ENCODE measurements around the gene P2RX5.
A peak's percentile ranks its signal among the peaks of the same experiment; 100 is the strongest.
"Not testable (repeated sequence)": the region's sequence is repeated elsewhere in the genome, so short reads cannot be mapped to it uniquely, and the experiment has no call there.

The P2RX5 gene

DNA sequence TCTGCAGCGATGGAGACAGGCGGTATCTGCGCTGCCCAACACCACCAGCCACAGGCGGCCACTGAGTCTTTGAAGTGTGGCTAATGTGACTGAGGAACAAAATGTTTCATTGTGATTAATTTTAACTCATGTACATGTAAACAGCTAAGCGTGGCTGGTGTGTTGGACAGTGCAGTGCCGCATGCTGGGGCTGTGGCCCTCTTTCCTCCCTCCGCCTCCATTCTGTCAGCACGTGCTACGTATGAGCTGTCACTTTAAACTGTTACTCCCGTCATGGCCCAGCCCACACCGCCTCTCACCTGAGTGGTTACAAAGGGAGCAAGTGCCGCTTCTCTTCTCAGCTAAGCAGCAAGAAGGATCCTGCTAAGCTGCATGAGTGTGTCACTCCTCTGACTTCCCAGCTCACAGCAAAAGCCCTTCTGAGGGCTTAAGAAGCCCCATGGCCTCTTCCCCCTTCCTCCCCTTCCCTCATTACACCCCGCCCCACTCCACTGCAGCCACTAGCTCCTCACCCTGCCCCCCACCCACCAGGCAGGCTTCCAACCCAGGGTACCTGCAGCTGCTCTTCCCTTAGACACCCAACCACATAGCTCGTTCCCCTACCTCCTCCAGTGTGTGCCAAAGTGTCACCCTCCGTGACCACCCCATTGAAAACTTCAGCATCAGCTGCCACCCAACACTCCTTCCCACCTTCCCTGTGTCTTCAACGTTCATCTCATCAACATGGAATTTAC, 42.8 kb upstream of the P2RX5 start:
- no CpG with 5 or more reads among the region's 16 CpGs for WGBS (ENCODE audit: extremely low coverage, insufficient coverage, low lambda C conversion rate)
- no peak overlapping the region for H3K27ac ChIP-seq (ENCODE audit: low read depth, low read length)

GRCh38 chr17:3735515-3735914, 39.6 kb upstream of the P2RX5 start:
- no peak overlapping the region for H2BK120ac ChIP-seq (ENCODE audit: low read depth, low read length)
- H3K9ac ChIP-seq (ENCODE audit: low read length), result no peak overlapping the region
- H3K79me1 ChIP-seq (ENCODE audit: low read length), result no peaks in the 10 kb centered on the region
- WGBS (ENCODE audit: extremely low coverage, insufficient coverage, low lambda C conversion rate), result no CpG with 5 or more reads among the region's 8 CpGs
- H3K79me2 ChIP-seq (ENCODE audit: control insufficient read depth, insufficient read depth, low read length), result no peaks in the 10 kb centered on the region
- no peak overlapping the region for H3K27ac ChIP-seq (ENCODE audit: low read depth, low read length)
- no peak overlapping the region for H3K4me2 ChIP-seq (ENCODE audit: low read length)
- no peaks in the 10 kb centered on the region for H3K36me3 ChIP-seq (ENCODE audit: control insufficient read depth, insufficient read depth, low read length)
- H2BK5ac ChIP-seq (ENCODE audit: low read length), result no peak overlapping the region
- H4K8ac ChIP-seq (ENCODE audit: low read depth, low read length), result no peak overlapping the region
- H3K23ac ChIP-seq (ENCODE audit: low read length), result no peak overlapping the region
- no peak overlapping the region for H3K18ac ChIP-seq (ENCODE audit: low read length)
- no peak overlapping the region for H3K4me3 ChIP-seq (ENCODE audit: low read length)
- H3K4me1 ChIP-seq (ENCODE audit: control insufficient read depth, low read depth, low read length), result peaks cover 4% of the 10 kb centered on the region
- H3K27me3 ChIP-seq (ENCODE audit: insufficient read depth, low read length, poor library complexity), result no peaks in the 10 kb centered on the region
- no peak overlapping the region for H3K56ac ChIP-seq (ENCODE audit: low read length)
- H4K5ac ChIP-seq (ENCODE audit: low read length), result no peak overlapping the region
- no peak overlapping the region for H2BK15ac ChIP-seq (replicated peaks; ENCODE audit: low read depth)
- no peak for DNase-seq
- H2AK5ac ChIP-seq (ENCODE audit: low read length), result no peak overlapping the region
- H3K4ac ChIP-seq (ENCODE audit: low read depth, low read length), result no peak overlapping the region

More for the DNA sequence above, 42.8 kb upstream of the P2RX5 start:
- Histone ChIP-seq H3K18ac (ENCODE audit: low read length) (no peak overlapping the region), H4K8ac (ENCODE audit: low read depth, low read length) (no peak overlapping the region), H3K56ac (ENCODE audit: low read length) (peak overlapping the region; percentile 25), H3K79me2 (ENCODE audit: control insufficient read depth, insufficient read depth, low read length) (no peaks in the 10 kb centered on the region), H3K4me2 (ENCODE audit: low read length) (no peak overlapping the region), H3K9ac (ENCODE audit: low read length) (no peak overlapping the region), H4K5ac (ENCODE audit: low read length) (no peak overlapping the region), H3K23ac (ENCODE audit: low read length) (peak overlapping the region; percentile 89), H3K4ac (ENCODE audit: low read depth, low read length) (no peak overlapping the region), H3K79me1 (ENCODE audit: low read length) (no peaks in the 10 kb centered on the region), H2BK5ac (ENCODE audit: low read length) (no peak overlapping the region), H2BK120ac (ENCODE audit: low read depth, low read length) (no peak overlapping the region), H2BK15ac (replicated peaks; ENCODE audit: low read depth) (no peak overlapping the region), H3K27me3 (ENCODE audit: insufficient read depth, low read length, poor library complexity) (no peaks in the 10 kb centered on the region), H3K36me3 (ENCODE audit: control insufficient read depth, insufficient read depth, low read length) (no peaks in the 10 kb centered on the region), H3K4me1 (ENCODE audit: control insufficient read depth, low read depth, low read length) (peaks cover 2% of the 10 kb centered on the region), H3K4me3 (ENCODE audit: low read length) (no peak overlapping the region), H2AK5ac (ENCODE audit: low read length) (no peak overlapping the region)
- peak; percentile 51 for DNase-seq

DNA sequence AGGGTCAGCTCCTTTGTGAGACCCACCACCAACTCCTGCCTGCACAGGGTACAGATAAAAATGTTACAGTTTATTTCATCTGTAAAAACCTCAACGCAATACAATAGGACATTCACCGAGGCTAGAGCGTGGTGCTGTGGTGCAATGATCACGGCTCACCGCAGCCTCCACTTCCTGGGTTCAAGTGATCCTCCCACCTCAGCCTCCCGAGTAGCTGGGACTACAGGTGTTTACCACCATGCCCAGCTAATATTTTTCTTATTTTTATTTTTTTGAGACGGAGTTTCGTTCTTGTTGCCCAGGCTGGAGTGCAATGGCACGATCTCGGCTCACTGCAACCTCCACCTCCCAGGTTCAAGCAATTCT, 38.9 kb upstream of the P2RX5 start:
- H3K4ac ChIP-seq (ENCODE audit: low read depth, low read length); H3K4me1 ChIP-seq (ENCODE audit: control insufficient read depth, low read depth, low read length); H2BK15ac ChIP-seq (replicated peaks; ENCODE audit: low read depth); H3K36me3 ChIP-seq (ENCODE audit: control insufficient read depth, insufficient read depth, low read length); H3K4me2 ChIP-seq (ENCODE audit: low read length); H3K27ac ChIP-seq (ENCODE audit: low read depth, low read length); H4K5ac ChIP-seq (ENCODE audit: low read length); H4K8ac ChIP-seq (ENCODE audit: low read depth, low read length); H3K23ac ChIP-seq (ENCODE audit: low read length); H2AK5ac ChIP-seq (ENCODE audit: low read length); H3K79me1 ChIP-seq (ENCODE audit: low read length); H3K56ac ChIP-seq (ENCODE audit: low read length); H2BK5ac ChIP-seq (ENCODE audit: low read length); H3K79me2 ChIP-seq (ENCODE audit: control insufficient read depth, insufficient read depth, low read length); H3K18ac ChIP-seq (ENCODE audit: low read length); H3K9ac ChIP-seq (ENCODE audit: low read length); H2BK120ac ChIP-seq (ENCODE audit: low read depth, low read length); DNase-seq; H3K4me3 ChIP-seq (ENCODE audit: low read length); H3K27me3 ChIP-seq (ENCODE audit: insufficient read depth, low read length, poor library complexity): not testable (repeated sequence)
- no CpG with 5 or more reads among the region's 10 CpGs for WGBS (ENCODE audit: extremely low coverage, insufficient coverage, low lambda C conversion rate)

DNA sequence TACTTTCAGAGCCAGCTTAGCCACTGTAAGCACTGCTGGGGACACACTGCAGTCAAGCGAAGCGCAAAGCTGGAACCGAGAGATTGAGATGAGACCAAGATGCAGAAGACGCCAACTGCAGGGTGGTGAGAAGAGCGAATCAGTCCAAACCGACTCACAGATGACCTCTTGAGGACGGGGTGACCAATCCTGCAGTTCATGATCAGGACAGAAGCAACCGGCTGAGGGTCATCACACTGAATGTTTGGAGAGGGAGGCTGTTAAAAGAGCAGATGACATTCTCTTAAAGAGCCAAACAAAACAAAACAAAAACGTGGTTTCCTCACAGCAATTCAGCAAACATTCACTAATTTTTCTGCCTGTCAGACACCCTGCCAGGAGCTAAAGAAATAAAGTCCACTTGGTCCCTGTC, 36.3 kb upstream of the P2RX5 start:
- Histone ChIP-seq H2AK5ac (ENCODE audit: low read length) (no peak overlapping the region), H3K79me1 (ENCODE audit: low read length) (peaks cover 3% of the 10 kb centered on the region), H3K4me1 (ENCODE audit: control insufficient read depth, low read depth, low read length) (peaks cover 3% of the 10 kb centered on the region), H3K4ac (ENCODE audit: low read depth, low read length) (no peak overlapping the region), H3K4me2 (ENCODE audit: low read length) (no peak overlapping the region), H2BK120ac (ENCODE audit: low read depth, low read length) (no peak overlapping the region), H3K23ac (ENCODE audit: low read length) (no peak overlapping the region), H3K36me3 (ENCODE audit: control insufficient read depth, insufficient read depth, low read length) (peaks cover 3% of the 10 kb centered on the region), H3K27me3 (ENCODE audit: insufficient read depth, low read length, poor library complexity) (no peaks in the 10 kb centered on the region), H3K9ac (ENCODE audit: low read length) (no peak overlapping the region), H4K8ac (ENCODE audit: low read depth, low read length) (no peak overlapping the region), H4K5ac (ENCODE audit: low read length) (no peak overlapping the region), H3K18ac (ENCODE audit: low read length) (no peak overlapping the region), H3K27ac (ENCODE audit: low read depth, low read length) (no peak overlapping the region), H3K4me3 (ENCODE audit: low read length) (no peak overlapping the region), H2BK5ac (ENCODE audit: low read length) (no peak overlapping the region), H3K56ac (ENCODE audit: low read length) (no peak overlapping the region), H3K79me2 (ENCODE audit: control insufficient read depth, insufficient read depth, low read length) (no peaks in the 10 kb centered on the region), H2BK15ac (replicated peaks; ENCODE audit: low read depth) (no peak overlapping the region)
- WGBS (ENCODE audit: extremely low coverage, insufficient coverage, low lambda C conversion rate), result no CpG with 5 or more reads among the region's 9 CpGs
- peak; percentile 23 for DNase-seq

DNA sequence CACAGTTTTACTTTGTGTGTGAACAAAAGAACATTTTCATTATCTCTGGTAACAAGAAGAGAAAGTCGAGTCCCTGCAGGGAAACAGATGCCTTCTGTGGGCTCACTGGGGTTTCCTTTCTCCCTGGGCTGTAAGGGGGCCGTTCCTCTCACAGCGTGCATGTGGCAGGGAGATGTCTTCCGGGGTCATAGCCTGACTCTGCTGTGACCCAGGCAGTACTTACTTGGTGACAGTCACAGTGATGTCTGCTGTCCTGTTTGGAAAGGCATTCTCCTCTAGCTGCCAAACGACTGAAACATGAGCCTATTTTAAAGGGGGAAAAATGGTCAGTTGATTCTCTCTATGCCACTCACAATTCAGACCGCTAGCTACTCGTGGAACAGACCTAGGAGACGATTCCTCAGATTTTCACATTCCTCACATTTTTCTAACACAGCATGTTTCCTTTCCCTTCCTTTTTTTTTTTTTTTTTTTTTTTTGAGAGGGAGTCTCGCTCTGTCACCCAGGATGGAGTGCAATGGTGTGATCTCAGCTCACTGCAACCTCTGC, 35.0 kb upstream of the P2RX5 start:
- Histone ChIP-seq H3K4me3 (ENCODE audit: low read length) (no peak overlapping the region), H4K5ac (ENCODE audit: low read length) (no peak overlapping the region), H3K9ac (ENCODE audit: low read length) (no peak overlapping the region), H3K27me3 (ENCODE audit: insufficient read depth, low read length, poor library complexity) (no peaks in the 10 kb centered on the region), H2AK5ac (ENCODE audit: low read length) (no peak overlapping the region), H4K8ac (ENCODE audit: low read depth, low read length) (no peak overlapping the region), H3K36me3 (ENCODE audit: control insufficient read depth, insufficient read depth, low read length) (peaks cover 6% of the 10 kb centered on the region), H3K79me2 (ENCODE audit: control insufficient read depth, insufficient read depth, low read length) (peaks cover 8% of the 10 kb centered on the region), H2BK120ac (ENCODE audit: low read depth, low read length) (no peak overlapping the region), H3K23ac (ENCODE audit: low read length) (no peak overlapping the region), H3K4me1 (ENCODE audit: control insufficient read depth, low read depth, low read length) (peaks cover 3% of the 10 kb centered on the region), H3K27ac (ENCODE audit: low read depth, low read length) (no peak overlapping the region), H2BK15ac (replicated peaks; ENCODE audit: low read depth) (no peak overlapping the region), H3K56ac (ENCODE audit: low read length) (peak overlapping the region; percentile 15), H3K4ac (ENCODE audit: low read depth, low read length) (no peak overlapping the region), H3K18ac (ENCODE audit: low read length) (no peak overlapping the region), H3K79me1 (ENCODE audit: low read length) (peaks cover 9% of the 10 kb centered on the region), H2BK5ac (ENCODE audit: low read length) (no peak overlapping the region), H3K4me2 (ENCODE audit: low read length) (no peak overlapping the region)
- DNase-seq, result peak; percentile 67
- no CpG with 5 or more reads among the region's 9 CpGs for WGBS (ENCODE audit: extremely low coverage, insufficient coverage, low lambda C conversion rate)

DNA sequence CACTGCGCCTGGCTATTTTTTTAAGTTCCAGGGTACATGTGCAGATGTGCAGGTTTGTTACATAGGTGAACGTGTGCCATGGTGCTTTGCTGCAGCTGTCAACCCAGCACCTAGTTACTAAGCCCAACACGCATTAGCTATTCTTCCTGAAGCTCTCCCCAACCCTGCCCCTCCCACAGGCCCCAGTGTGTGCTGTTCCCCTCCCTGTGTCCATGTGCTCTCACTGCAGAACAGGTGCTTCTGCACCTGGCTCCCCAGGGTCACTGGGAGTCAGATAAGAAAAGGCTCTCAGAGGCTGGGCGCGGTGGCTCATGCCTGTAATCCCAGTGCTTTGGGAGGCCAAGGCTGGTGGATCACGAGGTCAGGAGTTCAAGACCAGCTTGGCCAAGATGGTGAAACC, 33.9 kb upstream of the P2RX5 start:
- H3K18ac ChIP-seq (ENCODE audit: low read length), result no peak overlapping the region
- no peak overlapping the region for H3K4ac ChIP-seq (ENCODE audit: low read depth, low read length)
- H3K4me2 ChIP-seq (ENCODE audit: low read length), result no peak overlapping the region
- no peak for DNase-seq
- no peak overlapping the region for H2BK120ac ChIP-seq (ENCODE audit: low read depth, low read length)
- H4K5ac ChIP-seq (ENCODE audit: low read length), result no peak overlapping the region
- H3K79me1 ChIP-seq (ENCODE audit: low read length), result peaks cover 17% of the 10 kb centered on the region
- H3K27ac ChIP-seq (ENCODE audit: low read depth, low read length), result no peak overlapping the region
- no peak overlapping the region for H3K56ac ChIP-seq (ENCODE audit: low read length)
- WGBS (ENCODE audit: extremely low coverage, insufficient coverage, low lambda C conversion rate), result no CpG with 5 or more reads among the region's 6 CpGs
- peaks cover 11% of the 10 kb centered on the region for H3K36me3 ChIP-seq (ENCODE audit: control insufficient read depth, insufficient read depth, low read length)
- no peak overlapping the region for H2BK15ac ChIP-seq (replicated peaks; ENCODE audit: low read depth)
- H3K27me3 ChIP-seq (ENCODE audit: insufficient read depth, low read length, poor library complexity), result no peaks in the 10 kb centered on the region
- H4K8ac ChIP-seq (ENCODE audit: low read depth, low read length), result no peak overlapping the region
- H3K23ac ChIP-seq (ENCODE audit: low read length), result no peak overlapping the region
- peaks cover 3% of the 10 kb centered on the region for H3K4me1 ChIP-seq (ENCODE audit: control insufficient read depth, low read depth, low read length)
- H3K79me2 ChIP-seq (ENCODE audit: control insufficient read depth, insufficient read depth, low read length), result peaks cover 19% of the 10 kb centered on the region
- no peak overlapping the region for H3K9ac ChIP-seq (ENCODE audit: low read length)
- no peak overlapping the region for H3K4me3 ChIP-seq (ENCODE audit: low read length)
- H2BK5ac ChIP-seq (ENCODE audit: low read length), result no peak overlapping the region
- H2AK5ac ChIP-seq (ENCODE audit: low read length), result no peak overlapping the region
